ENCODE data around the gene RABEP2.
A peak's percentile ranks its signal among the peaks of the same experiment; 100 is the strongest.
"Not testable (repeated sequence)": the region's sequence is repeated elsewhere in the genome, so short reads cannot be mapped to it uniquely, and the experiment has no call there.

Gene RABEP2

GRCh38 chr16:28903344-28904042, 21.5 kb downstream of the RABEP2 start:
- no peak for DNase-seq (ENCODE audit: low spot score)

- no peak for DNase-seq (ENCODE audit: low spot score)
These were observed 22.1 kb downstream of the RABEP2 start for GRCh38 chr16:28902909-28903308.

DNA sequence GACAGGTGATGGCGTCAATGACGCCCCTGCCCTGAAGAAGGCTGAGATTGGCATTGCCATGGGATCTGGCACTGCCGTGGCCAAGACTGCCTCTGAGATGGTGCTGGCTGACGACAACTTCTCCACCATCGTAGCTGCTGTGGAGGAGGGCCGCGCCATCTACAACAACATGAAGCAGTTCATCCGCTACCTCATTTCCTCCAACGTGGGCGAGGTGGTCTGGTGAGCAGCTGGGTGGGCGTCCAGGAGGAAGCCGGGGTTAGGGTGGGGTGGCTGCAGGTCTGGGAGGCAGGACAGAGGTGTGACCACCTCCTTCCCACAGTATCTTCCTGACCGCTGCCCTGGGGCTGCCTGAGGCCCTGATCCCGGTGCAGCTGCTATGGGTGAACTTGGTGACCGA, 23.2 kb downstream of the RABEP2 start:
- no peak for DNase-seq (ENCODE audit: low spot score)

- DNase-seq (ENCODE audit: low spot score): no peak
These were observed 24.4 kb downstream of the RABEP2 start for GRCh38 chr16:28900601-28901000.

DNA sequence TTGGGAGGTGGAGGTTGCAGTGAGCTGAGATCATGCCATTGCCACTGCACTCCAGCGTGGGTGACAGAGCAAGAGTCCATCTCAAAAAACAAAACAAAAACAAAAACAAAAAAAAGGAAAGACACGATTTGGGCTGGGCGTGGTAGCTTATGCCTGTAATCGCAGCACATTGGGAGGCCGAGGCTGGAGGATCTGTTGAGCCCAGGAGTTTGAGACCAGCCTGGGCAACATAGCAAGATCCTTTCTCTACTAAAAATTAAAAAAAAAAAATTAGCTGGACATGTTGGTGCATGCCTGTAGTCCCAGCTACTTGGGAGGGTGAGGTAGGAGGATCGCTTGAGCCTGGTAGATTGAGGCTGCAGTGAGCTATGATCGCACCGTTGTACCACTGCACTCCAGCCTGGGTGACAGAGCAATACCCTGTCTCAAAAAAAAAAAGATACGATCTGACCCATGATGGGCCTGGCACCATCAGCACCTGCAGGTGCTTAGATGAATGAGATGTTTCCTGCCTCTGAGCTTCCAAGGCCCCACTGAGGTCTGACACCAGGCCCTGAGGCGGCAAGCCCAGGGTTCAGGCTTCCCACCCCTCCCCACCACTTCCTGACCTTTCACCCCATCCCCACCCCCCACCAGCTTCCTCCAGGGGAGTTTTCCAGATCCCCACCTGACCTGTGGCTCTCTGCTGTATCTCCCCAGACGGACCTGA, 25.0 kb downstream of the RABEP2 start:
- DNase-seq (ENCODE audit: low spot score): no peak

DNA sequence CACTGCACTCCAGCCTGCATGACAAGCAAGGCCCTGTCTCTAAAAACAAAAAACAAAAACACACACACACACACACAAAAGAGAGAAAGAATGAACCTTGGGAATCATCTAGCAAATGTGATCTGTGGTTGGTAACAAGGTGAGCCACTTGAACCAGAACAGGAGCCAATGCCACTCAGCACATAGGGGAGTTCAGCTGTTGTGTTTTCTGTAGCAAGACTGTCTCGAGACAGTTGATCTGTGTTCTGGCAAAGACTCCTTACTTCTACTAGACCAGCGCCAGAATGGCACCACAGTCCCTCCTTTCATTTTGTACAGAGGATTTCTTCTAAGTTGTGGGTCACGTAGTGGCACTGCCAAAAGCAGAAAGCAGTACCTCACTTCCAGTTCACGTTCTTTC, 26.1 kb downstream of the RABEP2 start:
- no peak for DNase-seq (ENCODE audit: low spot score)

DNA sequence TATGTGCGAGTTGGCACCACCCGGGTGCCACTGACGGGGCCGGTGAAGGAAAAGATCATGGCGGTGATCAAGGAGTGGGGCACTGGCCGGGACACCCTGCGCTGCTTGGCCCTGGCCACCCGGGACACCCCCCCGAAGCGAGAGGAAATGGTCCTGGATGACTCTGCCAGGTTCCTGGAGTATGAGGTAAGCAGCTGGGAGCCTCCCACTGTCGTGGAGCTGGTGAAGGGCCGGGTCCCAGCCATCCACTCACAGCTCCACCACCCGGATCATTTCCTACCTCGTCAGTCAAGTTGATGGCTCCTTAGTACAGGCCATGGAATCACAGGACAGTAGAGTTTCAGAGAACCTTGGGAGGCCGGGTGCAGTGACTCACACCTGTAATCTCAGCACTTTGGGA, 26.8 kb downstream of the RABEP2 start:
- DNase-seq (ENCODE audit: low spot score): no peak

- no peak for DNase-seq (ENCODE audit: low spot score)
These were observed 27.2 kb downstream of the RABEP2 start for GRCh38 chr16:28897826-28898225.

GRCh38 chr16:28895609-28896008, 29.4 kb downstream of the RABEP2 start:
- DNase-seq (ENCODE audit: low spot score): no peak

GRCh38 chr16:28893291-28893690, 31.7 kb downstream of the RABEP2 start:
- DNase-seq (ENCODE audit: low spot score): no peak

GRCh38 chr16:28891964-28892890, 32.8 kb downstream of the RABEP2 start:
- DNase-seq (ENCODE audit: low spot score): no peak

DNA sequence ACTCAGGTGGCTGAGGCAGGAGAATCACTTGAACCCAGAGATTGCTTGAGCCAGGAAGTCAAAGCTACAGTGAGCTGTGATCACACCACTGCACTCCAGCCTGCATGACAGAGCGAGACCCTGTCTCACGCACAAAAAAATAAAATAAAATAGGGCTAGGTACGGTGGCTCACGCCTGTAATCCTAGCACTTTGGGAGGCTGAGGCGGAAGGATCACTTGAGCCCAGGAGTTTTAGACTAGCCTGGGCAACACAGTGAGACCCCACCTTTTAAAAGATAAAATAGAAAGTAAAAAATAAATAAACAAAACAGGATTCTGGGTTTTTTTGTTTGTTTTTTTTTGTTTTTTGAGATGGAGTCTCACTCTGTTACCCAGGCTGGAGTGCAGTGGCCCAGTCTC, 34.7 kb downstream of the RABEP2 start:
- DNase-seq (ENCODE audit: low spot score): not testable (repeated sequence)

DNA sequence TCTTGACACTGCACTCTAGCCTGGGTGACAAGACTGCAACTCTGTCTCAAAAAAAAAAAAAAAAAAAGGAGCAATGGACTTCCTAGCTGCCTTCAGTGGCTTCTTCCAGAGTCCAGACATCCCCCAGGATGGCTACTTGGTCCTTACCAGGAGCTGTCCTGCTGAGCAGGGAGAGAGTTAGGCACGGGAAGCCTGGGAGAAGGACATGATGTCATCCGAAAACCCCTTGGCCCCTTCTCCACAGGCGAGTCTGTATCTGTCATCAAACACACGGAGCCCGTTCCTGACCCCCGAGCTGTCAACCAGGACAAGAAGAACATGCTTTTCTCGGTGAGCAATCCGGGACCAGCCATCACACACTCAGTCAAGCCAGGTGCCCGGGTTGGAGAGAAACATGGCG, 38.1 kb downstream of the RABEP2 start:
- no peak for DNase-seq (ENCODE audit: low spot score)

- DNase-seq (ENCODE audit: low spot score): no peak
These were observed 41.0 kb downstream of the RABEP2 start for GRCh38 chr16:28884045-28884444.

DNA sequence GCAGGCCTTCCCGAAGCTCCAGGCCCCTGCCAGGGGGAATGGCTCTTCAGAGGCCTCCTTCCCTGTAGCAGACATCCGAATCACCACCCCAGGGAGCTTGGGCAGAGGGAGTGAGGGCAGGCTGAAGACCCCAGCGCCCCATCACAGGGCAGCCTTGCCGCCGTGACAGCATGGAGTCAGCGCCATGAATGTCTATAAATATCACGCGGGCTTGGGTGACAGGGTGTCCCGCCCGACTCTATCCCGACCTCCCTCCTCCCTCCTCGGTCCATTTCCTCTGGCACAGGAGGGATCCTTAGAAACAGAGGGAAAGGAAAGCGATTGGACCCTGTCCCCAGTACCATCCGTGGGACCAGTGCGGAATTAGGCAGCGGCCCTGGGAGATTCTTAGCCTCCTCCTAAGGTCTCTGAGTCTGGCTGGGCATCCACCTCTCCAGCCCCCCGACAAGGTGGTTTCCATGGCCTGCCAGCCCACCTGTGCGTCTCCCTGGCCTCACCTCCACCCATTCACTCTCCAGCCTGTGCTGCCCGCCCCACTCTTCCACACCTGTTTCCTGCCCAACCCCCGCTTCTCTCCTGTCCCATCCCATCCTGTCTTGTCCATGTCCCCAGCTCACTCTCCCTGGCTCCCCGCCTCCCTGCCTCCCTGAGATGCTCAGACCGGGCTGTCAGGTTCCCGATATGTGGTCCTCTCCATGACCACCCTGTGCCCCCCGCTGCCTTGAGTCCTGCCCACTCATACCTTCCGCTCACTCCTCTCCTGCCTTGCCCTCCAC, 41.6 kb downstream of the RABEP2 start:
- no peak for DNase-seq (ENCODE audit: low spot score)

GRCh38 chr16:28882551-28883160, 42.4 kb downstream of the RABEP2 start:
- DNase-seq (ENCODE audit: low spot score): no peak

GRCh38 chr16:28881565-28881964, 43.5 kb downstream of the RABEP2 start:
- not testable (repeated sequence) for DNase-seq (ENCODE audit: low spot score)

DNA sequence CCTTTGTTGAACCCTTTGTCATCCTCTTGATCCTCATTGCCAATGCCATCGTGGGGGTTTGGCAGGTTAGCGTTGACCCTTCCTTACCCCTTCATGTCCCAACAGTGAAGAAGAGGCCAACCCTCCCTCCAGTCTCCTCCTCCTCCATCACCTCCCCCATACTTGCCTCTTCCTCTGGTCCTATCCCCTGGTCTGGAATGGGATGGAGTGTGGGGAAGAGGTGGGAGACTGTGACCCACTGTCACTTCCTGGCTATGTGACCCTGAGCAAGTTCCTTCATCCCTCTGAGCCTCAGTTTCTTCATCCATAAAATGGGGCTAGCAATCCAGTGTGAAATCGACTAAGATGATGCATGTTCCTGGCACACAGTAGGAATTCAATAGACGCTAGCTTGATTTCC, 44.1 kb downstream of the RABEP2 start:
- no peak for DNase-seq (ENCODE audit: low spot score)

DNA sequence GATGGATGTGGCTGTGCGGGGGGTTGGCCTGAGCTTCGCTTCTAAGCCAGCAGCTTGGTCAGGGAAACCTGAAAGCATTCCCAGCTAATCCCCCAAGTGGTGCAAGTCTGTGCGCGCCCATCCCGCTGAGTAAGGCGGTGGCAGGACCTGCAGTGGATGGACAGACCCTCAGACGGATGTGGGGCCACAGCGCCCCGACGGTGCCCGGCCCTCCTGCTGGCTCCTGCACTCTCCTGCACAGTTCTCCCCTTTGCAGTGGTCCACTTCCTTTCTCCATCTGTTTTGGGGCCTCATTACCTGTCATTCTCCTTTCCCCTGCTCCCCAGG, 44.5 kb downstream of the RABEP2 start:
- DNase-seq (ENCODE audit: low spot score): no peak

GRCh38 chr16:28879841-28880588, 45.0 kb downstream of the RABEP2 start:
- DNase-seq (ENCODE audit: low spot score): peak; percentile 74

- no peak for DNase-seq (ENCODE audit: low spot score)
These were observed 45.7 kb downstream of the RABEP2 start for GRCh38 chr16:28879261-28879840.

Data from hematopoietic multipotent progenitor cell treated with erythropoietin and hydrocortisone succinate and interleukin-3 and kit ligand, for 15 days (in vitro differentiated cells).